SK-N-DZ (cell line): ENCODE measurements around the gene DDT. TPM values are rescaled to one million over a fixed set of nuclear protein-coding genes. Genes with fewer than 3 reads are reported as not detected.
"Not testable (repeated sequence)": the region's sequence is repeated elsewhere in the genome, so short reads cannot be mapped to it uniquely, and the experiment has no call there.

ENCODE experiments used
- DNase-seq: peaks from one replicate; pipeline ENCODE4 v3.0.0-alpha.2; 2015; ENCODE audit warnings: low spot score
- polyA plus RNA-seq, 2 experiments: library from polyadenylated mRNA; depleted of rRNA; stranded (reverse); fragments of >200 nt; gene quantifications; 2 replicates each; pipeline ENCODE4 v1.2.3, GENCODE V29; 2014

DDT gene
- 139 and 205 TPM in 2 replicates for polyA plus RNA-seq (2014; cell fraction: cytosol; rRNA removed)
- 187 TPM in 2 replicates for polyA plus RNA-seq (2014; cell fraction: nucleus; rRNA removed)

DNA sequence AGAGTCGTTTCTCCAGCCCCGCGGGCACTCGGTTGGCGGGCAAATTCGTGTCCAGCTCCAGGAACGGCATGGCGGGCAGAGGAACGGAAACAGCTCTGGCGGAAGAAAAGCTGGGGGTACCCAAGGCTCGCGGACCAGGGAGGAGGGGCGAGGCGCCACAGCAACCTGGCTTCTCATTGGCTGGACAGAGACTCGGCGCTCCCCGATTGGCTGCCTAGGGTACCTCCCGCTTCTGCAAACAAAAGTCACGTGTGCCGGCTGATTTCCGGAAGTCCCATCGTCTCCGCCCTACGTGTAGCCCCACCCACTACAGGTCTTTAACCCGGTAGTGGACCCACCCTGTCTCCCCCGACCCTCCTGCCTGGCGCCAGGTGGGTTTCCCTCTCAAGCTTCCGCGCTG lies at the start of gene DDT:
Gene DDT, minus strand, starts transcription at position 97 of the 400 bp plus-strand sequence. Its CDS starts 27 bp downstream, at position 70.
- not testable (repeated sequence) for DNase-seq

DNA sequence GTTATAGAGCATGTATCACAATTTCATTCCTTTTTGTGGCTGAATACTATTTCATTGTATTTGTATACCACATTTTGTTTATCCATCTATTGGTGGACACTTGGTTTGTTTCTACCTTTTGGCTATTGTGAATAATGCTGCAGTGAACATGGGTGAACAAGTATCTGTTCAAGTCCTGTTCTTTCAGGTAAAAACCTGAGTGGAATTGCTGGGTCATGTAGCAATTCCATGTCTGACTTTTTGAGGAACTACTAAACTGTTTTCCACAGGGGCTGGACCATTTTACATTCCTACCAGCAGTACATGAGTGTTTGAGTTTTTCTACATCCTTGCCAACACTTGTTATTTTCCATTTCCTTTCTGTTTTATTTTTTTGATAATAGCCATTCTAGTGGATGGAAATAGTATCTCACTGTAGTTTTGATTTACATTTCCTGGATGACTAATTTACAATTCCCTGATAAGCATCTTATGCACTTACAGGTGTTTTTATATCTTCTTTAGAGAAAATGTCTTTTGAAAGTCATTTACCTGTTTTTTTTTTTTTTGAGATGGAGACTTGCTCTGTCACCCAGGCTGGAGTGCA lies 49.1 kb upstream of the DDT start:
- DNase-seq = no peak

- DNase-seq = no peak
Measured at GRCh38 chr22:24021304-24021703, 47.1 kb upstream of the DDT start.

GRCh38 chr22:24016156-24016555 lies 41.9 kb upstream of the DDT start:
- no peak for DNase-seq

GRCh38 chr22:24011735-24012068 lies 37.5 kb upstream of the DDT start:
- DNase-seq = no peak

GRCh38 chr22:24010018-24010391 lies 35.8 kb upstream of the DDT start:
- no peak for DNase-seq

GRCh38 chr22:24009227-24010017 lies 35.2 kb upstream of the DDT start:
- no peak for DNase-seq

- DNase-seq = no peak
Measured at GRCh38 chr22:24008381-24009226, 34.4 kb upstream of the DDT start.

DNA sequence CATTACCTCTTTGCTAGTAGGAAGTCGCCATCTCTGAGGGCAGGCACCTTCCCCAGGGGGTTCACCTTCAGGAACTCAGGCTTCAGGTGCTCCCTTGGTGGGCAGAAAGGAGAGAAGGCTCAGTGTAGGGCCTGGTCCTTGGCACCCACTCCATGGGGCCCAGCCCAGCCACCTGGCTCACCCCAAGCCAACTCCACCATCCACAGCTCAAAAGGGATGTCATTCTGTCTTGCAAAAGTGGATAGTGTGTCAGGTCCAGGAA lies 33.7 kb upstream of the DDT start:
- no peak for DNase-seq

DNA sequence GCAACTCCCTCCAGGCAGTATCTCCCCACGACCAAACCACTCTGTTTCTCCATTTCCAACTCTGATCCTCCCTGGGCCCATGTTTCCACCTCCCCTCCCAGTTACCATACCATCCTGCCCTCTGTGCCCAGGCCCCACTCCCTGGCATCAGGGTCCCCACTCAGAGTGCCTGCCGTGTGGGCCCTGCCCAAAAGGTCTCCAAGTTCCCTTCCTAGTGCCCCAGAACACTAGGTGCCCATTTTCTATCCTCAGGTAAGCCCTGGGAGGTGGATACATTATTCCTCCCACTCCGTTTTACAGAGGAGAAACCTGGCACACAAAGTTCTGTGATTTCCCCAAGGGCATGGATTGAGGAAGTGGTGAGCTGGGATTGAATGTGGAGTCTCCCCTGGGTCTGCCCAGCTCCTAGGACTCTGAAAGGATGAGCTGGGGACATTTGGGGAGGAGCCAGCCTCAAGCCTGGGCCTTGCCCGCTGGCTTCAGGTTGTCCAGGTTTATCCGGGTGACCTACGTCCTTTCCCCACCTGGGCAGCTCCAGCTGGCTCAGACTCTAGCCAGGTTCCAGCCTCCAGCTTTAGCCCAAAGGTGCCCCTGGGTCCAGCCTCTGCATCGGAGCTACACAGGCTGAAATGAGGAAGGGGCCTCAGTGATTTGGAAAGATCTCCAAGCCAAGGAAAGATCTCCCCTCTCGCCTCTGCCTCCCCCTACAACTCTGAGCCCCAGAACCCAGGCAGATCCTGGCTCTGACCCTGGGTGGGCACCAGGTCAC lies 33.2 kb upstream of the DDT start:
- no peak for DNase-seq

- no peak for DNase-seq
Measured at GRCh38 chr22:24006914-24007214, 32.6 kb upstream of the DDT start.

DNA sequence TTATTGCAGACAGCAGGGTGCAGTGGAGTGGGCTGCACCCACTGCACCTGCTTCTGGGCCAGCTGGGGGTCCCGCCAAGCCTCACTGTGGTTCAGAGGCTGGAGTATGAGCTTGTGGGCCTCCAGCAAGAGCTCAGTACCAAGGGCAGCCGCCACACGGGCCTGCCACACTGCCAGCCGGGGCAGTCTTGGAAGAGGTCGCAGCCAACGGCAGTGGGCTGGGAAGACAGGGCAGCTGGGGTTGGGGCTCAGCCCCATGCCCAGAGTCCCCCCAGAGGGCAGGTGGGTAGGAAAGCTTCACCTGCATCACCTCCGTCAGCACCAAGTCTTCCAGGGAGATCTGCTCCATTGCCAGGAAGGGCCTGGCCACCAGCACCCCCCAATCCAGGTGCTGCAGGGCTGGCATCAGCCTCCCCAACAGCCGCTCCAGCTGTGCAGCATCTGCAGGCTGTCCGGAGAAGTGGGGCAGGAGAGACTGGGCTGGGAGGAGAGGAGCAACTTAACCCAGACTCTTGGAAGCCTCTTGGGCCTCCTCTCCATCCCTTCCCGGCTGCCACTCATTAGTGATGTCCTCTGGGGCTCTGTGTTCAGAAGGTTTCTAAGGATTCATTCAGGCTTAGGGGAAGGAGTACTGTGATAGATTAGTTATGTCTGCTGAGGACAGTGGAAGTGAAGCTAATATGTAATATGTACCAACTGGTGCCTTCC lies 32.1 kb upstream of the DDT start:
- DNase-seq = no peak

- no peak for DNase-seq
Measured at GRCh38 chr22:24005201-24005600, 31.0 kb upstream of the DDT start, which contains the start of gene GSTT4. Gene GSTT4 (minus strand): TSS chr22:24005453. CDS start chr22:24005356, 97 bp downstream.

GRCh38 chr22:24003887-24004286 lies 29.6 kb upstream of the DDT start:
- DNase-seq = no peak

DNA sequence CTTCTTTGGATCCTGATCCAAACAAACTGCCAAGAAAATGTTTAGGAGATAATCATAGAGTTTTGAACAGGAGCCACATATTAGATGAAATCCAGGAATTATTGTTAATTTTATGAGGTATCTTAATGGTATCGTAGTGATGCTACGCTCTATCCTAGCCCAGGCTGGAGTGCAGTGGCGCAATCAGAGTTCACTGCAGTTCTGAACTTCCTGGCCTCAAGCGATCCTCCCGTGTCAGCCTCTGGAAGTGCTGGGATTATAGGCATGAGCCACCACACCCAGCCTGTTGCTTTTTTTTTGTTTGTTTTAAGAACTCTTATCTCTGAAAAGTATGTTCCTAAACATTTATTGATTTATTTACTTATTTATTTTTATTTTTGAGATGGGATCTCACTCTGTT lies 28.6 kb upstream of the DDT start:
- no peak for DNase-seq

- DNase-seq = no peak
Measured at GRCh38 chr22:24002272-24002671, 28.0 kb upstream of the DDT start.

DNA sequence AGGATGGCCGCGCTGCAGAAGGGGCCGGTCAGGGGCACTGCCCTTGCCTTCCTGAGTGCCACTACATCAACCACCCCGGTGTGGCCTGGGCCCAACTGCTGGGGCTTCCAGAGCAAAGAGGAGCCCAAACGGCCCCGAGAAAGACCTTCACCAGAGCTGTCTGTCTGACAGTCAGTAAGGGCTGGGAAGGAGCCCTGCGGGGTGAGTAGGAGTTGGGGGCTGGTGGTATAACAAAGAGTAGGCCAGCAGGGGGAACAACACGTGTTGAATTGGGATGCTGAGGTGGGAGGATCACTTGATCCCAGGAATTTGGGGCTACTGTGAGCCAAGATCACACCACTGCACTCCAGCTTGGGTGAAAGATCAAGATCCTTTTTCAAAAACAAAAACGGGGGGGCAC lies 27.1 kb upstream of the DDT start:
- DNase-seq = no peak

DNA sequence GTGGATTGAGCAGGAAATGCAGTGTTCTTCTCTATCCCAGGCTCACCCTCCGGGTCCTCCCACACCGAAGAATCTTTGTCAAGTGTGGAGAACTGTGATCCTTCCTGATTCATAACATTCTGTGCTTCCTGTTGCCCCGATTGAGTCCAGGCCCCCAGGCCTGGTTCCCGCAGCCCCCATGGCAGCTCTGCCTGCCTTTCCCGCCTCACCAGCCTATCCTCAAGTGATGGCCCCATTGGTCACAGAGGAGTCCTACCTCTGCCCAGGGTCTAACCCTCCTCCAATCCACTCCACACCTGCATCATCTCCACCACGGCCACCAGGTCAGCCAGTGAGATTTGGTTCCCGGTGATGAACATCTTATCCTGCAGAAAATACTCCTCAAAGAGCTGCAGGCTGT lies 25.5 kb upstream of the DDT start:
- not testable (repeated sequence) for DNase-seq

- DNase-seq = no peak
Measured at GRCh38 chr22:23997092-23997491, 22.9 kb upstream of the DDT start.

DNA sequence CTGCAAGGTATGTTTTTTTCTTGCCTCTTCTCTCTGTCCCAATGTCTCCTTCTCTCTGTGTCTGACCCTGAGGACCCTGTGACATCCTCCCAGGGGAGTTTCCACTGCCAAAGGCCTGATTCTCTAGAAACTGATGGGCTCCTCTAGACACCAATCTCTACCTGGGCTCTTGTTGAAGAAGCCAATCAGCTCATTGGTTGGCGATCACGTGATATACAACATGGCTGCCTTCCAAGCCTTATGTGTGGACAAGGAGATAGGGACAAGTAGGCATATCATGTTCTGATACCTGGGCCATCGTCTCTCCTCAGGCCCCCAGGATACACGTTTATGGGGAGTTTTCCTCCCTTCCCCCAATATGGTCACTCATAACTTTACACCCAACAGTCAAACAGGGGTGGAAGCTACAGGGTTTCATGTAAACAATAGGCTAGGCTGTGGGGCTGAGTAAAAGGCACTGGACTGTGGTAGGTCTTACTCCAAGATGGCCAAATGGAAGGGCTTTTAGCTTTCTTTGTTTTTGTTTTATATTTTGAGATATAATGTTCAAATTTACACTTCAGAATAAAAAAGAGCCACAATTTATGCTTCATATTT lies 19.4 kb upstream of the DDT start:
- not testable (repeated sequence) for DNase-seq

DNA sequence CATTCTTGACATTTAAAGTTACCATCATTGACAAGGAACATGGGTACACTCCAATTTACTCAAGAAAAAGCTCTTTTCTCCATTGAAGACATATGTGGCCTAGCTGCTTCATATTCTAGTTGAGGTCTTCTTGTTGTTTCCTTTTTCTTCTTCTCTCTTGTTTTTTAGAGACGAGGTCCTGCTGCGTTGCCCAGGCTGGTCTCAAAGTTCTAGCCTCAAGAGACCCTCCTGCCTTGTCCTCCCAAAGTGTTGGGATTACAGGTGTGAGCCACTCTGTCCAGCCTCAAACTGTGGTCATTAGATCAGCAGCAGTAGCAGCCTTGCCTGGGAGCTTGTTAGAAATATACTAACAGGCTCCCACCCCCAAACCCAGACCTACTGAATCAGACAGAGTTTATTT lies 18.8 kb upstream of the DDT start:
- not testable (repeated sequence) for DNase-seq
